ENCODE measurements around the gene UPK3A. TPM values are rescaled to one million over a fixed set of nuclear protein-coding genes. Genes with fewer than 3 reads are reported as not detected.

Gene UPK3A
- total RNA-seq, 4 donors from 2014 or later, result not detected

DNA sequence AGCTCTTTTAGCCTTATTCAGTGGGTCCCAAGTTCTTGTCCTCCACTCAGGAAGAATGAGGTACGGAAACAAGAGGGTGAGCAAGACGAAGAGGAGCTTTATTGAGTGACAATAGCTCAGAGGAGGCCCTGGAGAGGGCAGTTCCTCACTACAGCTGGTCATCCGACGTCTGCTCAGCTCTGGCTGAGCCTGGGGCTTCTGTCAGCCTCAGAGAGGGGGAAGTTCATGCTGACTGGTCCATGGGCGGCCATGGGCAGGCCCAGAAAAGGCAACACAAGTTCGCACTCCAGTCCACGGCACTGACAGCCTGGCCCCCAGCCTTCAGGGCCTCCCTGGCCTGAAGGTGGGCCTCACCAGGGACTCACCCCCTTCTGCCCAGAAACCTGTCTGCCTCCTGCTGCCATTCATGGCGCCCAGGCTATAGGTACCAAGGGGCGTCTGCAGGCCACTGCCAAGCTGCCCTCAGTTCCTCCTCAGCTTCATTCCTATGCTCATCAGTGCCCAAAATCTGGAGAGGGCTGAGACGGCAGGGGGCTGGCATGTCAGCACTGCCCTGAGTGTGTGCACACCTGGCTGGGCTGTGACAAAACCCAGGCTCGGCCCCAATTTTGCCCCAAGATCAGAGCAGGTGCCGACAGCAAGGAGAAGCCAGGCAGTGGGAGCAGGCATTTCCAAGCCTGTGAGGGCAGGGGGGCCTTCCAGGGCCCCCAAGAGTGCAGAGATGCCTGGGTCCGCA, 22.4 kb upstream of the UPK3A start:
- H3K4me3 ChIP-seq, result no peak overlapping the region
- no peaks in the 10 kb centered on the region for H3K27me3 ChIP-seq
- no peaks in the 10 kb centered on the region for H3K9me3 ChIP-seq
- H3K4me1 ChIP-seq, result peaks cover 15 to 20% (median 17%) of the 10 kb centered on the region in 4 donors
- no peak for DNase-seq (ENCODE audit: extremely low spot score)
- intact Hi-C loops (cut with DNase I), result loop anchor here (5.0 kb wide), 1 partner anchor 160 kb away; no protein-coding TSS in a partner anchor
- peak overlapping the region in 1 of 4 donors; percentile 18 for H3K27ac ChIP-seq (replicated peaks in 1 of 4)
- WGBS, result 56% methylated on average over 11 of the region's 13 CpGs
- no peak for TF ChIP-seq POLR2AphosphoS5 (IDR thresholded peaks at IDR 0.05)
- H3K36me3 ChIP-seq, result no peaks in the 10 kb centered on the region

DNA sequence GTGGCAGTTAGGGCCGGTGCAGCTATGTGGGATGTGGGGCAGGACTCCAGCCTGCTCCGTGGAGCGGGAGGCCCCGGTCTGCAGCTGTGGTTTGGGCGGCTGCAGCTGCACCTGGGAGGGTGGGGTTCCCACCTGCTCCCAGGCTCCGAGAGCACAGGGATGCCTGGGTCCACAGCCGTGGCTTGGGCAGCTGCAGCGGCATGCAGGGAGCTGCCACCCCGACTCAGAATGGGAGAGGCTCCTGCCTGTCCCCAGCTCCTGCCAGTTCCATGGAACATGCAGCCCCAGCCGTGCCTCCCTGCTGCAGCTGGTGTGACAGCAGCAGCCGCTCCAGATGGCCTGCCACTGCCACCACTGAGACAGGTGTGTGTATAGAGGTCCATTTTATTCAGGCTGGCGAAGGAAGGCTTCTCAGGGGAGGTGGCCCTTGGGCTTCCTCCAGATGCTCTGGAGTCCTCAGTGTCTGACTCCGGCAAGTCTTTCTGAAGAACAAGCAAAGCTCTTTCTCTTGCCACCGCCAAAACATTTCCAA, 21.8 kb upstream of the UPK3A start:
- intact Hi-C loops (cut with DNase I), result loop anchor here (5.0 kb wide), 1 partner anchor 161 kb away; no protein-coding TSS in a partner anchor
- no peak overlapping the region for H3K4me3 ChIP-seq
- H3K27ac ChIP-seq (replicated peaks in 1 of 4), result peak overlapping the region in 3 of 4 donors; percentile 32 to 66 (median 55)
- TF ChIP-seq POLR2AphosphoS5 (IDR thresholded peaks at IDR 0.05), result no peak
- TF ChIP-seq EP300 (IDR thresholded peaks at IDR 0.05), result no peak
- TF ChIP-seq, protein P1, sequence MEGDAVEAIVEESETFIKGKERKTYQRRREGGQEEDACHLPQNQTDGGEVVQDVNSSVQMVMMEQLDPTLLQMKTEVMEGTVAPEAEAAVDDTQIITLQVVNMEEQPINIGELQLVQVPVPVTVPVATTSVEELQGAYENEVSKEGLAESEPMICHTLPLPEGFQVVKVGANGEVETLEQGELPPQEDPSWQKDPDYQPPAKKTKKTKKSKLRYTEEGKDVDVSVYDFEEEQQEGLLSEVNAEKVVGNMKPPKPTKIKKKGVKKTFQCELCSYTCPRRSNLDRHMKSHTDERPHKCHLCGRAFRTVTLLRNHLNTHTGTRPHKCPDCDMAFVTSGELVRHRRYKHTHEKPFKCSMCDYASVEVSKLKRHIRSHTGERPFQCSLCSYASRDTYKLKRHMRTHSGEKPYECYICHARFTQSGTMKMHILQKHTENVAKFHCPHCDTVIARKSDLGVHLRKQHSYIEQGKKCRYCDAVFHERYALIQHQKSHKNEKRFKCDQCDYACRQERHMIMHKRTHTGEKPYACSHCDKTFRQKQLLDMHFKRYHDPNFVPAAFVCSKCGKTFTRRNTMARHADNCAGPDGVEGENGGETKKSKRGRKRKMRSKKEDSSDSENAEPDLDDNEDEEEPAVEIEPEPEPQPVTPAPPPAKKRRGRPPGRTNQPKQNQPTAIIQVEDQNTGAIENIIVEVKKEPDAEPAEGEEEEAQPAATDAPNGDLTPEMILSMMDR (IDR thresholded peaks at IDR 0.05), result no peak
- TF ChIP-seq POLR2A (IDR thresholded peaks at IDR 0.05; ENCODE audit: low read depth), result no peak
- no peaks in the 10 kb centered on the region for H3K27me3 ChIP-seq
- peaks cover 15 to 24% (median 21%) of the 10 kb centered on the region in 4 donors for H3K4me1 ChIP-seq
- H3K36me3 ChIP-seq, result no peaks in the 10 kb centered on the region
- DNase-seq (ENCODE audit: extremely low spot score), result no peak
- WGBS, result 64% methylated on average over 7 of the region's 14 CpGs
- H3K9me3 ChIP-seq, result no peaks in the 10 kb centered on the region

DNA sequence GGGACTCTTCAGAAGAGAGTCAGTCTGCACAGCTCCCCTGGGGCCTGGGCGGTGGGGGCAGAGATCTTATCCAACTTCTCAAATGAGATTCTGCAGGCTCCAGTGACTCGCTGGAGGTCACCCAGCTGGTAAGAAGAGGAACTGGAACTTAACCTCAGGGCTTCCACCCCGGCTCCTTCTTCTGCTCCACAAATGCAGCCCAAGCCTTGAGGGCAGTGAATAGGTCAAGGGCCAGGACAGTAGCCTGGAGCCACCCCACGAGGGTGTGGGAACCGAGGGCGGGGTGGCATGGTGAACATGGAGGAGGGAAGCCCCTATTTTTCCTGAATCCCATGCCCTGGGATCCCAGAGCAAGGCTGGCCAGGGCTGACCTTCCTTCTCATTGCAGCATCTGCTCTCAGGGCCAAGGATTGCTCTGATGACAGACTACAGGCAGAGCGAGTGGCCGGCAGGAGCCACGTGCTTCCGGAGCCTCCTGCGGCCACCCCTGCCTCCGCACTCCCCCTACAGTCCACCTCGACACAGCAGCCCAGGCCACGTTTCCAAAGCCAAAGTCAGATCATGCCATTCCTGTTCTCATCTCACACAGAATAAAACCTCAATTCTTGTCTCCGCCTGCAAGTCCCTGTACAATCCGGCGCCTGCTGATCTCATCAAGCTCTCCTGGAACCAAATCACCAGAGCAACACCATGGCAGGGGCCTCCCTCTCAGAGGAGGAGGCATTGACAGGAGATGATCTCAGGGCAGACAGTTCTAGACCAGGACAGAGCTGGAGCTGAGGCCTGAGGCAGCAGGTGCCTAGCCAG, 21.1 kb upstream of the UPK3A start:
- TF ChIP-seq POLR2A (IDR thresholded peaks at IDR 0.05; ENCODE audit: low read depth) (no peak), POLR2AphosphoS5 (IDR thresholded peaks at IDR 0.05) (peak; percentile 38 to 74), EP300 (IDR thresholded peaks at IDR 0.05) (no peak)
- TF ChIP-seq, protein P1 (IDR thresholded peaks at IDR 0.05), result peak; percentile 67 to 77 (median 68)
- Histone ChIP-seq H3K4me3 (no peak overlapping the region), H3K27me3 (no peaks in the 10 kb centered on the region), H3K36me3 (no peaks in the 10 kb centered on the region), H3K27ac (replicated peaks in 1 of 4) (peak overlapping the region in 3 of 4 donors; percentile 32 to 66 (median 55)), H3K4me1 (peaks cover 16 to 30% (median 27%) of the 10 kb centered on the region in 4 donors), H3K9me3 (no peaks in the 10 kb centered on the region)
- DNase-seq (ENCODE audit: extremely low spot score), result no peak
- intact Hi-C loops (cut with DNase I), result loop anchor here (5.0 kb wide), 1 partner anchor 161 kb away; no protein-coding TSS in a partner anchor
- 49% methylated on average over 12 of the region's 17 CpGs for WGBS

DNA sequence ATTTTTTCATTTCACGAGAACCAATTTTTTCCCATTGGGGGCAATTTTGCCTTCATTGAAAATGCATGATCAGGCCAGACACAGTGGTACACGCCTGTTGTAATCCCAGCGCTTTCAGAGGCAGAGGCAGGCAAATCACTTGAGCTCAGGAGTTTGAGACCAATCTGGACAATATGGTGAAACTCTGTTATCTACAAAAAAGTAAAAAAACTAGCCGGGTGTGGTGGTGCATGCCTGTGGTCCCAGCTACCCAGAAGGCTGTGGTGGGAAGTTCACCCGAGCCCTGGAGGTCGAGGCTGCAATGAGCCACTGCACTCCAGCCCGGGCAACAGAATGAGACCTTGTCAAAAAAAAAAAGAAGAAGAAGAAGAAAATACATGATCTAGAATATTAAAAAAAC, 19.2 kb upstream of the UPK3A start:
- Histone ChIP-seq H3K4me1 (peaks cover 28 to 47% (median 39%) of the 10 kb centered on the region in 4 donors), H3K4me3 (no peak overlapping the region), H3K36me3 (no peaks in the 10 kb centered on the region), H3K9me3 (no peaks in the 10 kb centered on the region), H3K27ac (replicated peaks in 1 of 4) (no peak overlapping the region), H3K27me3 (no peaks in the 10 kb centered on the region)
- no peak for DNase-seq (ENCODE audit: extremely low spot score)
- intact Hi-C loops (cut with DNase I), result loop anchor here (5.0 kb wide), 1 partner anchor 287 kb away; no protein-coding TSS in a partner anchor
- 63% methylated on average over 7 of the region's 7 CpGs for WGBS
- TF ChIP-seq POLR2A (IDR thresholded peaks at IDR 0.05; ENCODE audit: low read depth), result no peak
- TF ChIP-seq, protein P1 (IDR thresholded peaks at IDR 0.05), result no peak
- no peak for TF ChIP-seq EP300 (IDR thresholded peaks at IDR 0.05)
- TF ChIP-seq POLR2AphosphoS5 (IDR thresholded peaks at IDR 0.05), result no peak
